Neural progenitor cell (in vitro differentiated cells): ENCODE measurements around the gene GSTA1.

Source experiments
- EZH2phosphoT487 ChIP-seq: fragments of 200-600 bp; sonication (generic); IDR thresholded peaks from 2 replicates; pipeline ENCODE4 v1.6.1; 2017; ENCODE audit warnings: antibody characterized with exemption
- TF ChIP-seq, protein P1 (sequence below): fragments of 200-600 bp; sonication (generic); IDR thresholded peaks from 2 replicates; pipeline ENCODE4 v1.5.1; 2017; ENCODE audit warnings: antibody characterized with exemption, mild to moderate bottlenecking

DNA sequence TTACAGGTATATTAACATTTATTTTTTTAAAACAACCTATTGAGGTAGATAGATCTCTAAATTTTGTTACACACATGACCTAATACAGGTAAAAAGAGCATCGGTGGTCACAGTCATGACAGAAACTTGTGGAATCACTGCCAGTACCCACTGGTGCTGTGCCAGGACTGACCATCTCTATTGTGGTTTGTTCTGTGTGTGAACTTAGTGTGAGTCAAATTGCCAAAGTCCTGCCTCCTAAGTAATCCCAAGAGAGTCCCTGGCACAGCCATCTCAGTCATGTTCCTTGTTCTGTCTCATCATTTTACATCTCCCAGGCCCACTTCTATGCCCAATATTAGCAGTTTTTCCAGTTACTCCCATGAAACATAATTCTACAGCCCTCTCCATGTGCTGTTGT is 61.7 kb downstream of the GSTA1 start:
- TF ChIP-seq, protein P1, sequence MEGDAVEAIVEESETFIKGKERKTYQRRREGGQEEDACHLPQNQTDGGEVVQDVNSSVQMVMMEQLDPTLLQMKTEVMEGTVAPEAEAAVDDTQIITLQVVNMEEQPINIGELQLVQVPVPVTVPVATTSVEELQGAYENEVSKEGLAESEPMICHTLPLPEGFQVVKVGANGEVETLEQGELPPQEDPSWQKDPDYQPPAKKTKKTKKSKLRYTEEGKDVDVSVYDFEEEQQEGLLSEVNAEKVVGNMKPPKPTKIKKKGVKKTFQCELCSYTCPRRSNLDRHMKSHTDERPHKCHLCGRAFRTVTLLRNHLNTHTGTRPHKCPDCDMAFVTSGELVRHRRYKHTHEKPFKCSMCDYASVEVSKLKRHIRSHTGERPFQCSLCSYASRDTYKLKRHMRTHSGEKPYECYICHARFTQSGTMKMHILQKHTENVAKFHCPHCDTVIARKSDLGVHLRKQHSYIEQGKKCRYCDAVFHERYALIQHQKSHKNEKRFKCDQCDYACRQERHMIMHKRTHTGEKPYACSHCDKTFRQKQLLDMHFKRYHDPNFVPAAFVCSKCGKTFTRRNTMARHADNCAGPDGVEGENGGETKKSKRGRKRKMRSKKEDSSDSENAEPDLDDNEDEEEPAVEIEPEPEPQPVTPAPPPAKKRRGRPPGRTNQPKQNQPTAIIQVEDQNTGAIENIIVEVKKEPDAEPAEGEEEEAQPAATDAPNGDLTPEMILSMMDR: no peak
- TF ChIP-seq EZH2phosphoT487: no peak
